Measurements from ENCODE around the gene WHRN. TPM values are rescaled to one million over a fixed set of nuclear protein-coding genes. Genes with fewer than 3 reads are reported as not detected.
A peak's percentile ranks its signal among the peaks of the same experiment; 100 is the strongest.

WHRN gene
- total RNA-seq, 1 donor from 2014 or later: 5.2 TPM

DNA sequence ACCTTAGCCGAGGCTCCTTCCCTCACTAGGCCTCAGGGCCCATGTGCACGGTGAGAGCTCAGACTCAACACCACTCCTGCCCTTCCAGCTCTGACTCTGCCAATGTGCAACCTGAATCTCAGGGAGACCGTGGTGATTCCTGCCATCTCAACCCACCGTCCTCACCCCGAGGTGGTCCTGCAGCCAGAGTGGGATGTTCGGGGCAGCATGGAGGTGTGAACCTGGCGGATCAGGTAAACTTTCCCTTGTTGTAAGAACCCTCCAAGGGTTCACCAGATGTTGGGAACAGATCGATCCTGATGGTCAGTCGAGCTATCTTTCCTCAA, 117.0 kb downstream of the WHRN start:
- DNase-seq (ENCODE audit: low read depth): no peak
- TF ChIP-seq, protein P1, sequence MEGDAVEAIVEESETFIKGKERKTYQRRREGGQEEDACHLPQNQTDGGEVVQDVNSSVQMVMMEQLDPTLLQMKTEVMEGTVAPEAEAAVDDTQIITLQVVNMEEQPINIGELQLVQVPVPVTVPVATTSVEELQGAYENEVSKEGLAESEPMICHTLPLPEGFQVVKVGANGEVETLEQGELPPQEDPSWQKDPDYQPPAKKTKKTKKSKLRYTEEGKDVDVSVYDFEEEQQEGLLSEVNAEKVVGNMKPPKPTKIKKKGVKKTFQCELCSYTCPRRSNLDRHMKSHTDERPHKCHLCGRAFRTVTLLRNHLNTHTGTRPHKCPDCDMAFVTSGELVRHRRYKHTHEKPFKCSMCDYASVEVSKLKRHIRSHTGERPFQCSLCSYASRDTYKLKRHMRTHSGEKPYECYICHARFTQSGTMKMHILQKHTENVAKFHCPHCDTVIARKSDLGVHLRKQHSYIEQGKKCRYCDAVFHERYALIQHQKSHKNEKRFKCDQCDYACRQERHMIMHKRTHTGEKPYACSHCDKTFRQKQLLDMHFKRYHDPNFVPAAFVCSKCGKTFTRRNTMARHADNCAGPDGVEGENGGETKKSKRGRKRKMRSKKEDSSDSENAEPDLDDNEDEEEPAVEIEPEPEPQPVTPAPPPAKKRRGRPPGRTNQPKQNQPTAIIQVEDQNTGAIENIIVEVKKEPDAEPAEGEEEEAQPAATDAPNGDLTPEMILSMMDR (conservative IDR thresholded peaks at IDR 0.05; ENCODE audit: low read depth, low read length): no peak
- no peak overlapping the region for H3K4me3 ChIP-seq (ENCODE audit: low read depth, low read length)

DNA sequence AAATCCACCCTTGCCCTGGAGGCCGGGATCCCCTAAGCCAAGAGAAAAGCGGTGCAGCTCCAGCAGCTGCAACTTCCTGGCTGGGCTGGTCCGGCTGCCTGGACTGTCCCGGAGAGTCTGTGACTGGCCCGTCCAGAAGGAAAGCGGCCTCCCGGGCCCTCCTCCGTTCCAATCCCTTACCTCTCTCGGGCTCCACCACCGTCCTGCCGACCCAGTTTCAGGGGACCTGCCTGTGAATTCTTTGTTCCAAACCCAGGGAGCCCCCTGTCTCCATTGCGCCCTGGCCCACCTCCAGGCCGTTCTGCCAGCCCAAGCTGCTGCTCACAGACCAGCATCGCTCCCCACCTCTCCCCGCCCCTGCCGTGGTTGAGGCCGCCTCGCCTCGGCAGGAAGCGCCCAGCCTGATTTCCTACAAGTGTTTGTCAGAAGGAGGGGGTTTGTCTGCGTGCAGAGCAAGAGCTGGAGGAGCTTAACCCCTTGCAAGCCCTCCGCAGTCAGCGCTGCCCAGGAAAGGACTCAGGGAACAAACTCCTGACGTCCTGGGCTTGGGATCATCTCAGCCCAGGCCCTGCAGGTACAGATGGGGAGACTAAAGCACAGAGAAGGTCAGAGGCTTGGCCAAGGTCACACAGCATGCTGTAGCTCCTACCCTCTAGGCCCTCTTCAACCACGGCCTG, 117.5 kb downstream of the WHRN start, which contains the start of gene AKNA:
Gene AKNA (minus strand): TSS at position 303 of the 677 bp plus-strand sequence. CDS start 6,649 bp downstream, outside the sequence.
- TF ChIP-seq, protein P1 (conservative IDR thresholded peaks at IDR 0.05; ENCODE audit: low read depth, low read length): no peak
- no peak for DNase-seq (ENCODE audit: low read depth)
- H3K4me3 ChIP-seq (ENCODE audit: low read depth, low read length): peak within 1 kb of the TSS; percentile 51

DNA sequence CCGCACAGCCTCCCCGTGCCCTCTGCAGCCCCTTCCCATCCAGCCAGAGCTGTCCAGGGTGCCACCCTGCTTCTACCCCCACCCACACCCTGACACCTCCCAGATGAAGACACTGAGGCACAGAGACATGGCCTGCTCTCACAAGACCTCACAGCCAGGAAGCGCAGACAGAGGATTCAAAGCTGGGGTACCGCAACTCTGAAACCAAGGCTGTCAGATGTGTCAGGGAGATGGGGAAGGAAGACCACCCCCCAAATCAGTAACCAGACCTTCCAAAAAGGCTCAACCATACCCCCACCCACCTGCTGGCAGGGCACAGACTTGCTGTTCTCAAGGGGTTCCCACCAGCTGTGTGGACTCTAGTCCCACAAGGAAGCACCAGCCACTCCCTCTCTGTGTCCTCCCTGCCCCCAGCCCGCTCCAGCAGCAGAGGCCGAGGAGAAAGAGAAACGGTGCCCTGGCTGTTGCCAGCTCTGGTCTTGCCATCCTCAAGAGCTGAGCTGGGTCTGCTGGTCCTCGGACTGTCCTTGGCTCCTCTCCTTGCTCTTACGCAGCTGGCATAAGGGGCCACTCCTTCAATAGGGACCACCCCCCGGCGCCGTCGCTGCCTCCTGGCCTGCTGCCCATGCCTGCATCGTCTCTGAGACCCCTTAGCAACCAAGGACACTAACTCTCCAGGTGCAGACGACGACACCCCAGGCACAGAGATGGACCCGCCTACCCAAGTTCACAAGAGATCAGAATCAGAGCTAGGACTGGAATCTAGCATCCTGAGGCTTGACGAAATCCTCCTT, 118.2 kb downstream of the WHRN start:
- peak overlapping the region; percentile 51 for H3K4me3 ChIP-seq (ENCODE audit: low read depth, low read length)
- TF ChIP-seq, protein P1 (conservative IDR thresholded peaks at IDR 0.05; ENCODE audit: low read depth, low read length): no peak
- no peak for DNase-seq (ENCODE audit: low read depth)

DNA sequence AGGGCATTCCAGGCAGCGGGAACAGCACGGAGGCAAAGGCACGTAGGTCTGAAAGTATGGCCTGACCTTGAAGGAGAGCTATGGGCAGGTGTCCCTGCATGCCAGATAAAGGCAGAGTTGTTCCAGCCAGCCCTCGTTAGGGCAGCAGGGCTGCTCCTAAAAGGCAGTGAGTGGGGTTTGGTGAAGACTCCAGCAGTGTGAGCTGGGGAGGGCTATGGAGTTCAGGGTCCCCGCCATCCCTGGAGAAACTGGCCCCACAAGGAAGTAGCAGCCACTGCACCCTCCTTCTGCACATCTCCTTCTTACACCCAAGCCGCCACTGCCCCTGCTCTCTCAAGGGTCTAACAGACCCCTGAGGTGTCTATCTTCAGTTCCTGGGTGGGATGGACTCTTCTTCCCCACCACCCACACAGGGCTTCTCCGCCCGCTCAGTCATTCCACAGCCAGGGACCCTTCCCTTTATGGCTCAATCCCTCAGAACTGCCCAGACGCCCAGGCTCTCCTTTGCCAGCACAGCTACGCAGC, 118.8 kb downstream of the WHRN start:
- TF ChIP-seq, protein P1 (conservative IDR thresholded peaks at IDR 0.05; ENCODE audit: low read depth, low read length): no peak
- no peak for DNase-seq (ENCODE audit: low read depth)
- H3K4me3 ChIP-seq (ENCODE audit: low read depth, low read length): peak overlapping the region; percentile 51

DNA sequence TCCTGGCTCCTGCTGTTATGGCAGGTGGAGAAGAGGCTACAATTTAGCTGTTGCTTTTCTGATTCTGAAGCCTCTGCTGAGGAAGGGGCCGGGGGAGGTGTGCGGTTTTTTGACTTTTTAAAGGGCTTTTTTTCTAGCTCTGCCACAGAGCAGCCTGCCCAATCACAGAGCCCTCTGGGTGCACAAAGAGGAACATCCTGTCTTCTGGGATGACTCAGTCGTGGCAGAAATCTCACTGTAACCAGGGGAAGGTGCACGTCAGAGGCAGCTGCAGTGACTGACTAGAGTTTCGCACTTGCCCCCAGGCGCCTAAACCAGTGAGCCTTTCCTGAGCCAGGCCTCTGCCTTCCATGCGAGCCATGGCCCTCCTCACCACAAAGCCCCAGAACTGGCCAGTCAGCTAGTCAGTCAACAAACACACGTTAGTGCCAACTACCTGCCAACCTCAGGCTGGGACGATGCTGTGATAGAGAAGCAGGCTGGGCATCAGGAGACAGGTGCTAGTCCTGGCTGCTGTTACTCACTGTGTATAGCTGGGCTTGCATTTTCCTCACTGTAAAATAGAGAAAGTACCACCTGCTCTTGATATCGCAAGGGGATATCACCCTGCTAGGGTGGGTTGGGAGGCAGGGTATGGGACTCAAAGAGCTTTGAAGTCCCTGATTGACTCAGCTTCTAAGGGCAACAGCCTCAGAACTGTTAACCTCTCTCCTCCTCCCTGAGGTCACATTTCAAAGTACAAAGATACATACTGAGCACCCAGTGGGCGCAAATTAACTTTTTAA, 119.7 kb downstream of the WHRN start:
- no peak for DNase-seq (ENCODE audit: low read depth)
- no peak overlapping the region for H3K4me3 ChIP-seq (ENCODE audit: low read depth, low read length)
- TF ChIP-seq, protein P1 (conservative IDR thresholded peaks at IDR 0.05; ENCODE audit: low read depth, low read length): peak; percentile 1

DNA sequence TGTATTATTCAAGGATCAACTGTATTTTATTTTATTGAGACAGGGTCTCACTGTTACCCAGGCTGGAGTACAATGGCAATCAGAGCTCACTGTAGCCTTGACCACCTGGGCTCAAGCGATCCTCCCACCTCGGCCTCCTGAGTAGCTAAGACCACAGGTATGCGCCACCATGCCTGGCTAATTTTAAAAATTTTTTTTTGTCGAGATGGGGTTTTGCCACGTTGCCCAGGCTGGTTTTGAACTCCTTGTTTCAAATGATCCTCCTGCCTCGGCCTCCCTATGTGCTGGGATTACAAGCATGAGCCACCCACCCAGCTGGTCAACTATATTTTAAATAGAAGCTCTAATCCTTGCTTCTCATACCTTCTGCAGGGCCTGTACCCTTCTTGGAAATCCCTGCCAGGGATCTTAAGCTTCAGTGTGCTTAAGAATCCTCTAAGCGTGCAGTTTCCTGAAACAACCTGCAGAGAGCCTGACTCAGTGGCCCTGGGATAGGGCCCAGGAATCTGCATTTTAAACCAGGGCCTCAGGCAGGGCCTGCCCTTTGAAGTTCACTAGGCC, 120.4 kb downstream of the WHRN start:
- DNase-seq (ENCODE audit: low read depth): no peak
- no peak overlapping the region for H3K4me3 ChIP-seq (ENCODE audit: low read depth, low read length)

More for the DNA sequence above, 120.4 kb downstream of the WHRN start:
- TF ChIP-seq, protein P1 (conservative IDR thresholded peaks at IDR 0.05; ENCODE audit: low read depth, low read length): no peak

All from epithelial cell of proximal tubule (primary cell).